GM12878 (cell line): ENCODE data around the gene SPINK14. TPM values are rescaled to one million over a fixed set of nuclear protein-coding genes. Genes with fewer than 3 reads are reported as not detected.

Source experiments
- ATAC-seq: fragments of 200-7000 bp; cut with Tn5 transposase; 3 replicates; pipeline ENCODE4 v1.9.1; 2020; ENCODE audit warnings: mild to moderate bottlenecking, moderate library complexity
- BruUV-seq: library from RNA; stranded (reverse); fragments of 400-500 nt; replicated peaks from 2 replicates; lab custom pipeline; 2021; lab: Mats Ljungman, UMichigan
- CTCF ChIA-PET: fragments of 300-600 bp; sonication (Branson Sonifier 250); formaldehyde crosslinking; extraction: SDS; loops from one replicate; lab custom pipeline; 2021; ENCODE audit warnings: inconsistent platforms; lab: Yijun Ruan, JAX
- POLR2A ChIA-PET: fragments of 350-600 bp; formaldehyde crosslinking; extraction: SDS; loops from one replicate; lab custom pipeline; 2021; ENCODE audit warnings: inconsistent platforms; lab: Charles Lee
- RAD21 ChIA-PET: fragments of 300-600 bp; sonication (Branson Sonifier 250); formaldehyde crosslinking; loops from one replicate; lab custom pipeline; 2023; ENCODE audit warnings: antibody characterized with exemption; ENCODE audit not compliant: unreplicated experiment; lab: Charles Lee
- SMC1A ChIA-PET: fragments of 300-600 bp; sonication (Branson Sonifier 250); formaldehyde crosslinking; loops from one replicate; lab custom pipeline; 2023; ENCODE audit not compliant: unreplicated experiment, uncharacterized antibody; lab: Charles Lee
- DNase-seq: peaks from one replicate; pipeline ENCODE4 v3.0.0-alpha.2; 2011; ENCODE audit warnings: low read depth, low spot score
- FAIRE-seq: peaks from 3 replicates; lab custom pipeline; 2011; peaks lifted over from hg19 to GRCh38; lab: Jason Lieb, UNC
- H2AFZ ChIP-seq: 2 replicates; pipeline ENCODE4 v1.6.0; 2011; ENCODE audit warnings: low read depth, low read length, control low read depth; ENCODE audit not compliant: control insufficient read depth
- H3K27ac ChIP-seq: 2 replicates; pipeline ENCODE4 v1.5.1; 2011; ENCODE audit warnings: control low read depth; ENCODE audit not compliant: control insufficient read depth, insufficient read depth
- H3K27me3 ChIP-seq, 2 experiments: replicated peaks in 1 of 2; 2 replicates each; pipeline versions ENCODE4 v1.6.0 to v1.6.1; 2011; ENCODE audit warnings: low read length in 1 of 2; ENCODE audit not compliant: control insufficient read depth in 2 of 2, insufficient read depth in 2 of 2
- H3K36me3 ChIP-seq, 2 experiments: 2 replicates each; pipeline ENCODE4 v1.5.1; 2011; ENCODE audit warnings: low read length in 1 of 2; ENCODE audit not compliant: control insufficient read depth in 2 of 2, insufficient read depth in 2 of 2
- H3K4me1 ChIP-seq: 2 replicates; pipeline ENCODE4 v1.6.1; 2011; ENCODE audit warnings: mild to moderate bottlenecking, low read length, moderate library complexity, mixed read lengths; ENCODE audit not compliant: control insufficient read depth, insufficient read depth
- H3K4me2 ChIP-seq: 2 replicates; pipeline ENCODE4 v1.6.0; 2011; ENCODE audit warnings: control low read depth; ENCODE audit not compliant: control insufficient read depth, insufficient read depth
- H3K4me3 ChIP-seq: fragments of 200-600 bp; sonication (generic); 2 replicates; pipeline ENCODE4 v1.5.1; 2016
- H3K79me2 ChIP-seq: 2 replicates; pipeline ENCODE4 v1.6.0; 2011; ENCODE audit warnings: low read length; ENCODE audit not compliant: control insufficient read depth, insufficient read depth
- H3K9ac ChIP-seq: 2 replicates; pipeline ENCODE4 v1.8.0; 2011; ENCODE audit warnings: low read length, control low read depth, mixed read lengths; ENCODE audit not compliant: control insufficient read depth, insufficient read depth
- H3K9me3 ChIP-seq: replicated peaks from 3 replicates; pipeline ENCODE4 v1.5.1; 2011; ENCODE audit warnings: mild to moderate bottlenecking, low read length; ENCODE audit not compliant: control insufficient read depth, insufficient read depth
- H4K20me1 ChIP-seq: 2 replicates; pipeline ENCODE4 v1.6.0; 2011; ENCODE audit not compliant: control insufficient read depth, insufficient read depth
- IRF5 ChIP-seq: fragments of 450-650 bp; IDR thresholded peaks from 2 replicates; pipeline ENCODE4 v1.6.1; 2017; ENCODE audit warnings: borderline replicate concordance
- JUNB ChIP-seq: IDR thresholded peaks from 2 replicates; pipeline ENCODE4 v1.6.1; 2016; ENCODE audit warnings: antibody characterized with exemption, mild to moderate bottlenecking
- STAT3 ChIP-seq: IDR thresholded peaks from 2 replicates; pipeline ENCODE4 v1.6.1; 2011; ENCODE audit warnings: low read depth, low read length, improper control_type of control experiment
- WGBS: methylation state at CpG from one replicate; pipeline ENCODE4 v1.1.6; 2016; ENCODE audit warnings: low lambda C conversion rate; ENCODE audit not compliant: insufficient replicate concordance, insufficient coverage; ENCODE audit errors: missing lambda C conversion rate; 5-methylcytosine and 5-hydroxymethylcytosine counted together
- in situ Hi-C: fragments of 300-500 bp; cut with MboI; formaldehyde crosslinking; loops from 9 replicates; pipeline ENCODE4 v1.14.3; 2018; ENCODE audit warnings: mixed read lengths
- intact Hi-C: fragments of 100-400 bp; cut with micrococcal nuclease; formaldehyde crosslinking; loops from one replicate; pipeline ENCODE4 v1.14.2; 2022; ENCODE audit not compliant: unreplicated experiment
- polyA plus RNA-seq, 11 experiments: library from polyadenylated mRNA; depleted of rRNA in 4 of 11; unstranded in 6 of 11; stranded (reverse) in 5 of 11; fragments of >200 nt; fragmentation: Nextera tagmentation in 4 of 11; fragmentation: Illumina TruSeq in 1 of 11; extraction: Ambion mirVana in 4 of 11; extraction: Trizol in 1 of 11; gene quantifications; 1 replicate in 1 of 11; 2 replicates in 10 of 11; pipeline versions ENCODE4 v1.2.1 to v1.2.3, GENCODE V29; 2011 to 2016; ENCODE audit warnings: inconsistent platforms in 2 of 11, missing spikeins in 2 of 11, low read depth in 1 of 11
- total RNA-seq, 4 experiments: library from RNA; depleted of rRNA in 3 of 4; stranded (reverse); fragments of >200 nt in 3 of 4; fragmentation: Illumina TruSeq in 1 of 4; extraction: Trizol in 1 of 4; gene quantifications; 2 replicates each; pipeline versions ENCODE4 v1.2.1 to v1.2.3, GENCODE V29; 2013 to 2021

The SPINK14 gene
- total and polyA plus RNA-seq, 10 of the 15 experiments (the other 5 are each of a cell fraction or from before 2014, with no cell fraction given): not detected

- no TSS peak for BruUV-seq
- no peak overlapping the region for H2AFZ ChIP-seq
- CTCF ChIA-PET: interaction anchor here (0.7 to 1.6 kb wide), 7 partner anchors 9 to 544 kb away, joined by 3 to 7 read pairs (median 3); no protein-coding TSS in a partner anchor
Measured at GRCh38 chr5:148186248-148187003, 18.1 kb downstream of the SPINK14 start.

More at GRCh38 chr5:148186248-148187003, 18.1 kb downstream of the SPINK14 start:
- H3K27ac ChIP-seq: no peak overlapping the region
- H3K4me1 ChIP-seq: no peaks in the 10 kb centered on the region
- no peaks in the 10 kb centered on the region for H4K20me1 ChIP-seq
- WGBS: 6% methylated on average over 3 of the region's 3 CpGs
- in situ Hi-C loops: loop anchor here (10.0 to 25.0 kb wide), 3 partner anchors 188 to 851 kb away; no protein-coding TSS in a partner anchor
- POLR2A ChIA-PET: no interaction called here
- H3K4me3 ChIP-seq: no peak overlapping the region
- FAIRE-seq (no peak), DNase-seq (no peak), ATAC-seq (peak; percentile 81)
- intact Hi-C loops: loop anchor here (10.0 kb wide), 1 partner anchor 848 kb away; no protein-coding TSS in a partner anchor
- TF ChIP-seq IRF5: no peak
- no peak for TF ChIP-seq STAT3
- 0 out of 2 replicates have a peak, but pooled peaks have one; percentile 15 for TF ChIP-seq JUNB
- no peaks in the 10 kb centered on the region for H3K9me3 ChIP-seq
- H3K36me3 ChIP-seq: no peaks in the 10 kb centered on the region
- H3K9ac ChIP-seq: no peak overlapping the region
- H3K4me2 ChIP-seq: no peak overlapping the region
- SMC1A ChIA-PET: interaction anchor here (0.8 to 1.4 kb wide), 2 partner anchors 10 to 296 kb away, joined by 3 read pairs; no protein-coding TSS in a partner anchor
- H3K79me2 ChIP-seq: no peaks in the 10 kb centered on the region
- RAD21 ChIA-PET: no interaction called here
- no peaks in the 10 kb centered on the region for H3K27me3 ChIP-seq
